Parathyroid adenoma (tissue), 2 donors: ENCODE measurements around the gene CPNE9.
A peak's percentile ranks its signal among the peaks of the same experiment; 100 is the strongest.

Experiments
- H2AFZ ChIP-seq: fragments of 300-600 bp; sonication (generic); one replicate; pipeline ENCODE4 v1.7.0; 2017; ENCODE audit warnings: antibody characterized with exemption, mild to moderate bottlenecking
- H3K27ac ChIP-seq: fragments of 300-600 bp; sonication (generic); one replicate; pipeline ENCODE4 v1.7.0; 2017
- H3K27me3 ChIP-seq: fragments of 300-600 bp; sonication (generic); one replicate; pipeline ENCODE4 v1.7.0; 2017; ENCODE audit warnings: low read length; ENCODE audit not compliant: control insufficient read depth, insufficient read depth
- H3K36me3 ChIP-seq: fragments of 300-600 bp; sonication (generic); one replicate; pipeline ENCODE4 v1.7.0; 2017; ENCODE audit warnings: low read length; ENCODE audit not compliant: control insufficient read depth, insufficient read depth
- H3K4me1 ChIP-seq: fragments of 300-600 bp; sonication (generic); one replicate; pipeline ENCODE4 v1.7.0; 2017; ENCODE audit warnings: control low read depth
- H3K4me2 ChIP-seq: fragments of 300-600 bp; sonication (generic); one replicate; pipeline ENCODE4 v1.7.0; 2017; ENCODE audit warnings: low read length
- H3K4me3 ChIP-seq: fragments of 300-600 bp; sonication (generic); one replicate; pipeline ENCODE4 v1.7.0; 2017; ENCODE audit warnings: low read depth, low read length
- H3K79me2 ChIP-seq: fragments of 300-600 bp; sonication (generic); one replicate; pipeline ENCODE4 v1.7.0; 2017; ENCODE audit warnings: control low read depth
- H3K9ac ChIP-seq: fragments of 300-600 bp; sonication (generic); one replicate; pipeline ENCODE4 v1.7.0; 2017; ENCODE audit warnings: mild to moderate bottlenecking
- H3K9me3 ChIP-seq: fragments of 300-600 bp; sonication (generic); one replicate; pipeline ENCODE4 v1.7.0; 2017; ENCODE audit warnings: low read length; ENCODE audit not compliant: control insufficient read depth
- TF ChIP-seq, protein P1 (sequence below): fragments of 300-600 bp; sonication (generic); IDR thresholded peaks from one replicate; pipeline ENCODE4 v1.7.0; 2017; ENCODE audit warnings: antibody characterized with exemption, mild to moderate bottlenecking
- donor health status: primary hyperparathyroidism.

The CPNE9 gene

DNA sequence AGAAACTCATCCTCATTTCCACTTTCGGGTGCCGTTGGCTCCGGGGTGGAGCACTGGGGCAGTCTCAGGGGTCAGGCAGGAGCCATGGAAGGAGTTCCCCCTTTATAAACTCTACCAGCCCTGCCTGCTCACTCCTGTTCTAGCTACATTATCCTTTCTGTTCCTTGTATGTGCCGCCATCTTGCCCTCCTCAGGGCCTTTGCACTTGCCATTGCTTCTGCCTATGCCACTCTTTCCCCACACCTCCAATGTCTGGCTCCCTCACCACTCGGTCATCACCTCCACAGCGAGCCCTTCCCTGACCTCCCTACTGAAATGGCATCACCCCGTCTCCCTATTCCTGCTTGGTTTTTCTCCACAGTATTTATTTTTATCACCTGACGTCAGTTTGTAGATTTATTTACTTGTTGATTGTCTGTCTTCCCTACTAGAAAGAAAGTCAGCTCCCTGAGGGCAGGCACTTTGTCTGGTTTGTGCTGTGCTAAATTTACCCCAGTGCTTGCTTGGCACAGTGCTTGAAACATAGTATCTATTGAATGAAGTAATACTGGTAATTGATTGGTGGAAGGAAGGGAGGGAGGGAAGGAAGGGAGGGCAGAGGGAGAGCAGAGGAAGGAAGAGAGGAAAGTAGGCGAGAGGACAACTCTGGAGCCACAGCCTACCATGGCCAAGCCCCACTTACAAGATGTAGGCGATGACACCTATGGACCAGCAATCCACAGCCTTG, 57.3 kb downstream of the CPNE9 start:
- Histone ChIP-seq H3K27ac (no peak overlapping the region), H3K9ac (no peak overlapping the region), H3K79me2 (no peaks in the 10 kb centered on the region), H3K9me3 (no peaks in the 10 kb centered on the region), H3K4me3 (no peak overlapping the region), H3K4me2 (no peak overlapping the region), H3K36me3 (no peaks in the 10 kb centered on the region), H3K27me3 (no peaks in the 10 kb centered on the region), H3K4me1 (no peaks in the 10 kb centered on the region), H2AFZ (no peak overlapping the region)
- TF ChIP-seq, protein P1, sequence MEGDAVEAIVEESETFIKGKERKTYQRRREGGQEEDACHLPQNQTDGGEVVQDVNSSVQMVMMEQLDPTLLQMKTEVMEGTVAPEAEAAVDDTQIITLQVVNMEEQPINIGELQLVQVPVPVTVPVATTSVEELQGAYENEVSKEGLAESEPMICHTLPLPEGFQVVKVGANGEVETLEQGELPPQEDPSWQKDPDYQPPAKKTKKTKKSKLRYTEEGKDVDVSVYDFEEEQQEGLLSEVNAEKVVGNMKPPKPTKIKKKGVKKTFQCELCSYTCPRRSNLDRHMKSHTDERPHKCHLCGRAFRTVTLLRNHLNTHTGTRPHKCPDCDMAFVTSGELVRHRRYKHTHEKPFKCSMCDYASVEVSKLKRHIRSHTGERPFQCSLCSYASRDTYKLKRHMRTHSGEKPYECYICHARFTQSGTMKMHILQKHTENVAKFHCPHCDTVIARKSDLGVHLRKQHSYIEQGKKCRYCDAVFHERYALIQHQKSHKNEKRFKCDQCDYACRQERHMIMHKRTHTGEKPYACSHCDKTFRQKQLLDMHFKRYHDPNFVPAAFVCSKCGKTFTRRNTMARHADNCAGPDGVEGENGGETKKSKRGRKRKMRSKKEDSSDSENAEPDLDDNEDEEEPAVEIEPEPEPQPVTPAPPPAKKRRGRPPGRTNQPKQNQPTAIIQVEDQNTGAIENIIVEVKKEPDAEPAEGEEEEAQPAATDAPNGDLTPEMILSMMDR: no peak

DNA sequence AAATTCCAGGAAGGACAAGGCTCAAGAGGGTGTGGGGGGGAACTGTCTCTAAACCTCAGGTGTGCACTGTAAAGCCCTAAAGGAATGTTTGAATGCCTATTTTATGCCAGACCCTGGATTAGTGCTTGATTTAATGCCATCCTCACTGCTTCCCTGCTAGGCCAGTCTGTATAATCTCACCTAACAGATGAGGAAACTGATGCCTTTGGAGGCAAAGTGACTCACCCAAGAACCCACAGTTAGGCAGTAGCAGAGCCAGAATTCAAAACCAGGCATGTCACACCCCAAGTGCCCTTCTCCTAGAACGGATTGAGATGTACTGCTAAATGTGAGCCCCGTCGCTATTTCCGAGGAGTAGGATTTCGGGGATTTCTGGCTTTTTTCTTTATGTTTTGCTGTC, 58.3 kb downstream of the CPNE9 start:
- no peaks in the 10 kb centered on the region for H3K36me3 ChIP-seq
- no peak overlapping the region for H3K4me2 ChIP-seq
- no peaks in the 10 kb centered on the region for H3K4me1 ChIP-seq
- no peaks in the 10 kb centered on the region for H3K79me2 ChIP-seq
- no peak overlapping the region for H2AFZ ChIP-seq
- no peaks in the 10 kb centered on the region for H3K27me3 ChIP-seq
- no peaks in the 10 kb centered on the region for H3K9me3 ChIP-seq
- H3K4me3 ChIP-seq: no peak overlapping the region
- H3K27ac ChIP-seq: no peak overlapping the region
- TF ChIP-seq, protein P1: no peak
- no peak overlapping the region for H3K9ac ChIP-seq

GRCh38 chr3:9762871-9763270, 59.2 kb downstream of the CPNE9 start:
- no peaks in the 10 kb centered on the region for H3K79me2 ChIP-seq
- H3K4me2 ChIP-seq: no peak overlapping the region
- TF ChIP-seq, protein P1: no peak
- H3K27me3 ChIP-seq: no peaks in the 10 kb centered on the region
- H3K4me3 ChIP-seq: no peak overlapping the region
- H3K9me3 ChIP-seq: no peaks in the 10 kb centered on the region
- no peaks in the 10 kb centered on the region for H3K4me1 ChIP-seq
- no peak overlapping the region for H3K27ac ChIP-seq
- H3K9ac ChIP-seq: no peak overlapping the region
- H3K36me3 ChIP-seq: no peaks in the 10 kb centered on the region
- no peak overlapping the region for H2AFZ ChIP-seq

DNA sequence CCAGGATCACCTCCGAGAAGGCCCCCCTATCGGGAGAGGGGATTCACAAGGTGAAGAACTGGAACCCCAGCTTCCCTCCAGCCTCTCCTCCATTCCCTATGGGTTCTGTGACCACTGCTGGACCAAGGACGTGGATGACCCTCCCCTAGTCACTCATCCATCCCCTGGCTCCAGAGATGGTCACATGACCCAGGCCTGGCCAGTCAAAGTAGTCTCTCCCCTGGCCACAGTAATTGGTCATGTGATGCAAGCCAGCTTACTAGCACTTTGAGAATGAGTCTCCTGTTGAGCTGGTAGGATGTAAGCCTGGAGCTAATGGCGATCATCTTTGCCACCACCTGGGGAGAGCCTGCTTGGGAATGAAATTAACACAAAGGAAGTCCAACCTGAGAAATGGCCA, 62.2 kb downstream of the CPNE9 start:
- Histone ChIP-seq H3K79me2 (no peaks in the 10 kb centered on the region), H3K9me3 (no peaks in the 10 kb centered on the region), H3K9ac (no peak overlapping the region), H3K4me2 (no peak overlapping the region), H3K4me3 (no peak overlapping the region), H3K36me3 (no peaks in the 10 kb centered on the region), H3K27ac (no peak overlapping the region), H3K4me1 (peaks cover 13% of the 10 kb centered on the region), H2AFZ (no peak overlapping the region), H3K27me3 (no peaks in the 10 kb centered on the region)
- TF ChIP-seq, protein P1: no peak

GRCh38 chr3:9767418-9767817, 63.8 kb downstream of the CPNE9 start:
- no peaks in the 10 kb centered on the region for H3K27me3 ChIP-seq
- no peaks in the 10 kb centered on the region for H3K79me2 ChIP-seq
- peaks cover 13% of the 10 kb centered on the region for H3K4me1 ChIP-seq
- H3K9ac ChIP-seq: no peak overlapping the region
- no peaks in the 10 kb centered on the region for H3K9me3 ChIP-seq
- no peak overlapping the region for H3K4me3 ChIP-seq
- no peaks in the 10 kb centered on the region for H3K36me3 ChIP-seq
- H3K4me2 ChIP-seq: no peak overlapping the region
- no peak overlapping the region for H2AFZ ChIP-seq
- TF ChIP-seq, protein P1: no peak
- H3K27ac ChIP-seq: peak overlapping the region; percentile 22
